ENCODE measurements around the gene TAF4.
"Not testable (repeated sequence)": the region's sequence is repeated elsewhere in the genome, so short reads cannot be mapped to it uniquely, and the experiment has no call there.

The TAF4 gene

DNA sequence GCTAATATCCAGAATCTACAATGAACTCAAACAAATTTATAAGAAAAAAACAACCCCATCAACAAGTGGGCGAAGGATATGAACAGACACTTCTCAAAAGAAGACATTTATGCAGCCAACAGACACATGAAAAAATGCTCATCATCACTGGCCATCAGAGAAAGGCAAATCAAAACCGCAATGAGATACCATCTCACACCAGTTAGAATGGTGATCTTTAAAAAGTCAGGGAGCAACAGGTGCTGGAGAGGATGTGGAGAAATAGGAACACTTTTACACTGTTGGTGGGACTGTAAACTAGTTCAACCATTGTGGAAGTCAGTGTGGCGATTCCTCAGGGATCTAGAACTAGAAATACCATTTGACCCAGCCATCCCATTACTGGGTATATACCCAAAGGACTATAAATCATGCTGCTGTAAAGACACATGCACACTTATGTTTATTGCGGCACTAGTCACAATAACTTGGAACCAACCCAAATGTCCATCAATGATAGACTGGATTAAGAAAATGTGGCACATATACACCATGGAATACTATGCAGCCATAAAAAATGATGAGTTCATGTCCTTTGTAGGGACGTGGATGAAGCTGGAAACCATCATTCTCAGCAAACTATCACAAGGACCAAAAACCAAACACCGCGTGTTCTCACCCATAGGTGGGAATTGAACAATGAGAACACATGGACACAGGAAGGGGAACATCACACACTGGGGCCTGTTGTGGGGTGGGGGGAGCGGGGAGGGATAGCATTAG, 6.2 kb upstream of the TAF4 start:
- DNase-seq = not testable (repeated sequence)

DNA sequence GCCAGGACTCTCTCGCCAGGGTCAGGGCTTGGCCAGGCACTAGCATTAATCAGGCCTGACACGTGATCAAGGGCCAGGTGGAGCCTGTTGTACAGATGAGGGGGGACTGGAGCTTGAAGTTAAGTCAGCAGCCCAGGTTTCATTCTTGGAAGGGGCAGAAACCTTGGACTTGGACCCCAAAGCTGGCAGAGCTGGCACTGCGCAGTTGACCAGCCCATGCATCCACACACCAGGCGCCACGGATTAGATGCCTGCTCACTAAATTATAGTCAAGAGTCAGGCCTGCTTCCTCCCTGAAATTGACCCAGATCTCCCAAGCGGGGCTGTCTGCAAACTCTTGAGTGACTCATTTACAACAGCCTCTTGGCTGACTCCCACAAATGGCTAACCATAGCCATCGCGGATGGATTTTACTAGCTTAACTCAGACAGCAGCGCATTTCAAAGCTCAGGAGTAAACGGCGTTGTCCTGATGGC, 4.1 kb upstream of the TAF4 start:
- DNase-seq = no peak

DNA sequence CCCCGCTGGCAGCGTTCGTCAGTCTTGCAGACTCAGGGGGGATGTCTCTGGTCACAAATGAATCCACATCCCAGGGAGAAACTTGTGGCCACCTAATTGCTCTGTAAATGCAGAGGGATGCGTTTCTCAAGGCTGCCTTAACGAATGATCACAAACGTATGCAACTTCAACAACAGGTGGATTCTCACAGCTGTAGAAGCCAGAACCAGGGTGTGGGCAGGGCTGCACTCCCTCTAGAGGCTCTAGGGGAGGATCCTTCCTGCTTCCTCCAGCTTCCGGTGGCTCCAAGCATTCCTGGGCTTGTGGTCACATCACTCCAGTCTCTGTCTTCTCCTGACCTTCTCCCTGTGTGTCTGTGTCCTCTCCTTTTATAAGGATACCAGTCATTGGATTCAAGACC, 3.3 kb upstream of the TAF4 start:
- DNase-seq = no peak

DNA sequence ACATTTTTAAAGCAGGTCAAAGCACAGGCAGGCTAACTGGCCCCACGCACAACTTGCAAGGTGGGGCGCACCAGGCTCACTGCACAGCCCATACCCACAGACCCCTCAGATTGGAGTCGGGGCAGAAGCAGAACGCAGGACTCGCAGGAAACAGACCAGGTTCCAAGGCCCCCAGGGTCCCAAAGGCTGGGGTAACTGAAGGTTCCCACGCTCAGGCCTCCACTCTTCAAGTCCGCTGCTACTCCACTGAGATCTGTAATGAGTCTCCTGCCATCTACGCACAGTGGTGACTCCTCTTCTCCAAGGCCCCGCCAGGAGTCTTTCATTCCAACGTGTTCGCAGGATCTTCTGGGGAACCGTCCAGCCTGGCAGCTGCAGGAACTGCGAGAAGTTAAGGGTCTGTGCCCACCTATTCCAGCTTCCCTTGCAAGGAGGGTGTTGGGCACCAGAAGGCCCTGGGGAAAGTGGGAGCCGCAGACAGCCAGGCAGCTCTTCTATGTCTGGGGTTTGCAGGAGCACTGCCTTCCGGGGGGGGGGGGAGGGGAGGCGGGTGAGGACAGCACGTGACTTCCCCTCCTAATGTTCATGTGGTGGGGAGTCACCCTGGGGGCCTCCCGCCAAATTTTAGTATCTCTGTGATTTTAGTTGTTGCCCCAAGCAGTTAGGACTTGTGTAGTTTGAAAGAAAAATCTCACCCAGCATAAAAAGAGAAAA, 2.0 kb upstream of the TAF4 start:
- DNase-seq = no peak

DNA sequence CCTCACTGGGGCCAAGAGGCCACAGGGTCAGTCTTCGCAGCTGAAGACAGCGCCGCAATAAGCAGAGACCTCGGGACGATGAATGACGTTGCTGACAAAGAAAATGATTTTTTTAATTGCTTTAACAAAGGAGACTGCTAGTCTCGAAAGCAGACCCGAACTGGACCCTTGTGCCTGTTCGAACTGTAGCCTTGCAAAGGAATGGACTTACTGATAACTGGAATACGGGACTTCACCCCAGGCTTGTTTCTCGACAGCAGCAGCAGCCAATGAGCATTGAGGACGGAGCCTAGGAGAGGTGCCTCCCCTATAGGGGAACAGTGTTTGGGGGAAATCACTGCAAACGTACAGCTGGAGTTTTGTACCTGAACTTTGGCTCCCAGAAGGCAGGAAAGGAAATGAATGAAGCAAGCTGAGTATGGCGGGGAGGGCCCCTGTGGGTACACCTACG, 1.3 kb upstream of the TAF4 start:
- no peak for DNase-seq

- DNase-seq = peak; percentile 68
Observed at GRCh38 chr20:62066339-62066982, 780 bp upstream of the TAF4 start.

DNA sequence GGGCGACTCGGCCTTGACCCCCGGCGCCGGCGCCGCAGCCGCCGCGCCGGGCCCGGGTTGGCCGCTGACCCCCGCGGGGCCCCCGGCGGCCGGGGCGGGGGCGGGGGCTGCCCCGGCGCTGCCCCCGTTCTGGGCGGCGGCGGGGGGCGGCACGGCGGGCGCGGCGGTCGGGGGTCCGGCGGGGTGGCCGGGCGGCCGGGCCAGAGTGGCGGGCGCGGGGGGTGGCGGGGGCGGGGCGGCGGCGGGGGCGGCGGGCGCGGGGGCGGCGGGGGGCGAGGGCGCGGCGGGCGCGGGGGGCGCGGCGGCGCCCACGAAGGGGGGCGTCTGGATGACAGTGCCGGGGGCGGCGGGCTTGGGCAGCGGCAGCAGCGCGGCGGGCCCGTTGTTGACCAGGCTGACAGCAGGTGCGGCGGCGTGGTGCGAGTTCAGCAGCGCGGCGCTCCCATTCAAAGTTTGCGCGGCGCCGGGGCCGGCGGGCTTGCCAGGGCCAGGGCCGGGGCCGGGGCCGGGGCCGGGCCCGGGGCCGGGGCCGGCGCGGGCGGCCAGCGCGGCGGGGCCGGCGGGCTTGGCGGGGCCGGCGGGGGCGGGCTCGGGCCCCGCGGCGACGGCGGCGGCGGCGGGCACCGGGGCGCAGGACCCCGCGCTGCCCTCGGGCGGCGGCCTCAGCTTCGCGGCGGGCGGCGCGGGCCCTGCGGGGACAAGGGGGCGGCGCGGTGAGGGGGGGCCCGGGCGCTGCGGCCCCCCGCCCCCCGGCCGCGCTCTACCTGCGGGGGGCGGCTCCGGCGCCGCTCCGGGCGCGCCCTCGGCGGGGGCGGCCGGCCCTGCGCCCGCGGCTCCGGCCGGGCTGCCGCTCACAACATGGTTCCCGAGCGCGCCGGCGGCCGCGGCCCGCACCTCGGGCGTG, 659 bp downstream of the TAF4 start:
- DNase-seq = peak; percentile 5

GRCh38 chr20:62063981-62064769, 1.5 kb downstream of the TAF4 start:
- no peak for DNase-seq

GRCh38 chr20:62063315-62063980, 2.2 kb downstream of the TAF4 start:
- peak; percentile 8 for DNase-seq

- no peak for DNase-seq
Observed at GRCh38 chr20:62062661-62063314, 2.9 kb downstream of the TAF4 start.

DNA sequence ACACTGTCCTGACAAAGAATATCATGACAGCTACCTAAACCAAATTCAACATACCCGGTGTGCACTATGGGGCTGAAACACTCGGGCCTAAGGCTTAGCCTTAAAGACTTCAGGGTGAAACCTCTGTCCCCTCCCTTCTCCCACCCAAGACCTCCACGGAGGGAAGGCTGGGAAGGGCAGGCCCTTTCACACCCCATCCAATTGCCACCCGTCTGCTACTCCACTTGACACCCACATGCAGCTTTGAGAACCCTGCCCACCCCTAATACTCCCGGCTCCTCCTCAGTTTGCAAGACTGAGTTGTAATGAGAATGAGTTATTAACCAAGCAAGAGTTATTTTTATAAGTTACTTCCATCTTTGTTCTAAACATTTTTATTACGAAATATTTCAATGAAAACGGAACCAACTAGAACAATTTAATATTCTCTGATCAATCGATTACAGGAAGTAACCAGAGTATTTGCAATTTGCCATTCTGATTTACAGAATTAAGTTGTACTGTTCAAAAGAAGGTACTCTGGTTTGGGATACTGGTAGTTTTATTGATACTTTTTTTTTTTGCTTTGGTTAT, 3.7 kb downstream of the TAF4 start:
- DNase-seq = no peak

- DNase-seq = no peak
Observed at GRCh38 chr20:62060631-62061541, 4.8 kb downstream of the TAF4 start.

GRCh38 chr20:62059920-62060630, 5.6 kb downstream of the TAF4 start:
- no peak for DNase-seq

GRCh38 chr20:62059401-62059800, 6.3 kb downstream of the TAF4 start:
- DNase-seq = no peak

DNA sequence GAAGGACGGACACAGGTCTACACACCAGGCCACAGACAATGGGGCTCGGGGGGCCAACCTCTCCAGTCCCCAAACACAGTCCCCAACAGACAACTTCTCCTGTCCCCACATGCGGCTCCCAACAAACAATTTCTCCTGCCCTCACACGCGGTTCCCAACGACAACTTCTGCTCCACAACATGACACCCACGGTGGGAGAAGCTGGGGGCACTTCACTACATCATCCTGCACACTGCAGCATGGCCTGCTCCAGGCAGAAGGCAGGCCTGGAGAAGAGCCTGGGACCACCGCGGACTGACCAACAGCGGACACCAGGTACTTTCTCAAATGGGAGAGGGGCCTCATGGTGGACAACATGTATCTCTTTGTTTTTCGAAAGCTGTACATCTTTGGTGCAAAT, 6.7 kb downstream of the TAF4 start:
- no peak for DNase-seq

- DNase-seq = no peak
Observed at GRCh38 chr20:62056975-62057374, 8.7 kb downstream of the TAF4 start.

DNA sequence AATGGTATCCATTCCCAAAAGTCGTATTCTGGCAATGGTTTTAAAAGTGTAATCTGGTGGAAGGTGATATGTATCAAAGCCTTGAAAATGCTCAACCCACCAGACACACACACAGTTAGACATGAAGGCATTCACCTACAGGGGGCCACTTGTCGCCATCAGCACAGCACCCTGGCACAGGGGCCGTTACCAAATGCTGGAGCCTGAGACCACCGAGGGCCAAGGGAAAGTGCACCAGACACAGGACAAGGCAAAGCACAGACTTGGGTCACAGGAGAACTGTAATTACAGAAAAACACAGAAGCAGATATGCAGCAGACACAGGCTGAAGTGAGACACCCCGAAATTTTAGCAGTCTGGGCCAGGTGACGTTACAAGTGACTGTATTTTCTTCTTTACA, 9.3 kb downstream of the TAF4 start:
- no peak for DNase-seq

- not testable (repeated sequence) for DNase-seq
Observed at GRCh38 chr20:62055862-62056115, 9.9 kb downstream of the TAF4 start.
